ENCODE measurements around the gene CPLX4. TPM values are rescaled to one million over a fixed set of nuclear protein-coding genes. Genes with fewer than 3 reads are reported as not detected.

CPLX4 gene
- total RNA-seq, 1 donor from 2014 or later = not detected

- no peak for DNase-seq (ENCODE audit: low spot score)
Observed at GRCh38 chr18:59306640-59307039, 11.8 kb downstream of the CPLX4 start.

- no peak for DNase-seq (ENCODE audit: low spot score)
Observed at GRCh38 chr18:59305295-59305694, 13.2 kb downstream of the CPLX4 start.

- no peak for DNase-seq (ENCODE audit: low spot score)
Observed at GRCh38 chr18:59303656-59304195, 14.7 kb downstream of the CPLX4 start.

GRCh38 chr18:59303006-59303405 lies 15.4 kb downstream of the CPLX4 start:
- no peak for DNase-seq (ENCODE audit: low spot score)

- no peak for DNase-seq (ENCODE audit: low spot score)
Observed at GRCh38 chr18:59301929-59302328, 16.5 kb downstream of the CPLX4 start.

- DNase-seq (ENCODE audit: low spot score) = no peak
Observed at GRCh38 chr18:59300676-59301285, 17.7 kb downstream of the CPLX4 start.

- no peak for DNase-seq (ENCODE audit: low spot score)
Observed at GRCh38 chr18:59298871-59299270, 19.6 kb downstream of the CPLX4 start.

- no peak for DNase-seq (ENCODE audit: low spot score)
Observed at GRCh38 chr18:59293317-59293716, 25.1 kb downstream of the CPLX4 start.

- no peak for DNase-seq (ENCODE audit: low spot score)
Observed at GRCh38 chr18:59286341-59286740, 32.1 kb downstream of the CPLX4 start.

- DNase-seq (ENCODE audit: low spot score) = no peak
Observed at GRCh38 chr18:59282341-59282740, 36.1 kb downstream of the CPLX4 start.

GRCh38 chr18:59279722-59280121 lies 38.7 kb downstream of the CPLX4 start:
- no peak for DNase-seq (ENCODE audit: low spot score)

GRCh38 chr18:59279193-59279592 lies 39.3 kb downstream of the CPLX4 start:
- DNase-seq (ENCODE audit: low spot score) = no peak

- DNase-seq (ENCODE audit: low spot score) = no peak
Observed at GRCh38 chr18:59278793-59279192, 39.7 kb downstream of the CPLX4 start.

GRCh38 chr18:59276047-59276446 lies 42.4 kb downstream of the CPLX4 start:
- no peak for DNase-seq (ENCODE audit: low spot score)

GRCh38 chr18:59275406-59275949 lies 43.0 kb downstream of the CPLX4 start:
- DNase-seq (ENCODE audit: low spot score) = no peak

- DNase-seq (ENCODE audit: low spot score) = no peak
Observed at GRCh38 chr18:59274533-59274928, 43.9 kb downstream of the CPLX4 start.

GRCh38 chr18:59273759-59274532 lies 44.5 kb downstream of the CPLX4 start:
- DNase-seq (ENCODE audit: low spot score) = no peak

GRCh38 chr18:59272891-59273758 lies 45.3 kb downstream of the CPLX4 start, which contains the start of gene RAX:
TSS of gene RAX (minus strand) at chr18:59273454. CDS start at chr18:59273206, 248 bp downstream.
- DNase-seq (ENCODE audit: low spot score) = no peak

- DNase-seq (ENCODE audit: low spot score) = no peak
Observed at GRCh38 chr18:59272221-59272888, 46.1 kb downstream of the CPLX4 start.

- no peak for DNase-seq (ENCODE audit: low spot score)
Observed at GRCh38 chr18:59271606-59272220, 46.7 kb downstream of the CPLX4 start.

Data from mucosa of gallbladder (tissue), 1 donor.